Measurements from ENCODE around the gene YWHAE. TPM values are rescaled to one million over a fixed set of nuclear protein-coding genes. Genes with fewer than 3 reads are reported as not detected.
A peak's percentile ranks its signal among the peaks of the same experiment; 100 is the strongest.
"Not testable (repeated sequence)": the region's sequence is repeated elsewhere in the genome, so short reads cannot be mapped to it uniquely, and the experiment has no call there.

YWHAE gene
- total RNA-seq, 1 experiment from 2014 or later, result 1,282 TPM

GRCh38 chr17:1386675-1387190 lies 13.3 kb downstream of the YWHAE start:
- Mint-ChIP-seq H3K36me3 (ENCODE audit: insufficient read depth in 1 of 3, low read depth in 3 of 3) (peaks cover 0 to 18% (median 10%) of the 10 kb centered on the region in 3 experiments; a peak in 5 of 7 replicates), H3K27ac (peak overlapping the region in 2 of 3 experiments; percentile 61 to 65; a peak in 1 of 7 replicates), H3K4me1 (peaks cover 38 to 44% of the 10 kb centered on the region in 2 experiments)
- not testable (repeated sequence) for DNase-seq; H3K56ac ChIP-seq (ENCODE audit: insufficient read length, low read depth, low read length); H4K20me1 ChIP-seq (ENCODE audit: control insufficient read depth, insufficient read depth, insufficient read length); H3K18ac ChIP-seq (ENCODE audit: insufficient read length, low read depth, low read length); H2BK12ac ChIP-seq (ENCODE audit: insufficient read length, low read depth, low read length); H2BK5ac ChIP-seq (ENCODE audit: insufficient read length, low read length); H3T11ph ChIP-seq (ENCODE audit: low read length); H2AFZ ChIP-seq (ENCODE audit: low read length); H3K9ac ChIP-seq (ENCODE audit: extremely low read depth, insufficient read length, low read length); H3K27ac ChIP-seq (ENCODE audit: insufficient read length, low read depth, low read length); H2BK120ac ChIP-seq (ENCODE audit: low read depth, low read length, poor library complexity, severe bottlenecking); H3K23ac ChIP-seq (ENCODE audit: insufficient read length, low read depth, low read length); H2BK15ac ChIP-seq (ENCODE audit: low read depth, low read length); H3K23me2 ChIP-seq (ENCODE audit: insufficient read length, low read depth, low read length, poor library complexity, severe bottlenecking); H2BK20ac ChIP-seq (ENCODE audit: low read depth, low read length, poor library complexity, severe bottlenecking); H2AK5ac ChIP-seq (ENCODE audit: insufficient read length, low read length); H3K14ac ChIP-seq (ENCODE audit: insufficient read depth, low read length); H3K4me2 ChIP-seq (ENCODE audit: insufficient read depth, insufficient read length, low read length); H3K9me3 Mint-ChIP-seq; H4K91ac ChIP-seq (ENCODE audit: insufficient read length, low read depth, low read length); H4K5ac ChIP-seq (ENCODE audit: insufficient read length, low read depth, low read length); H3K4me1 ChIP-seq (ENCODE audit: insufficient read depth, low read length); H4K8ac ChIP-seq (replicated peaks; ENCODE audit: insufficient read length, low read depth, low read length); H3K9me3 ChIP-seq (ENCODE audit: control insufficient read depth, low read depth, low read length); H3K79me1 ChIP-seq (ENCODE audit: insufficient read depth, low read depth, low read length, poor library complexity, severe bottlenecking); H3K4ac ChIP-seq (ENCODE audit: low read depth, low read length); H3K4me3 Mint-ChIP-seq; H3K27me3 Mint-ChIP-seq (ENCODE audit: low read depth); H3K27me3 ChIP-seq (ENCODE audit: insufficient read depth, low read length)
- H3K79me2 ChIP-seq (ENCODE audit: insufficient read depth, low read length), result peaks cover 91% of the 10 kb centered on the region
- no CpG with 5 or more reads among the region's 8 CpGs for WGBS (ENCODE audit: extremely low coverage, insufficient read length, low lambda C conversion rate)

Data from H9 (cell line).